ENCODE results near the gene SCAI. TPM values are rescaled to one million over a fixed set of nuclear protein-coding genes. Genes with fewer than 3 reads are reported as not detected.
"Not testable (repeated sequence)": the region's sequence is repeated elsewhere in the genome, so short reads cannot be mapped to it uniquely, and the experiment has no call there.

The SCAI gene
- total and polyA plus RNA-seq, 3 donors from 2014 or later: 4.7 to 14.5 (median 12.8) TPM

- no peaks in the 10 kb centered on the region for H3K9me3 ChIP-seq
- H3K27me3 ChIP-seq: no peaks in the 10 kb centered on the region
- H3K27ac ChIP-seq: no peak overlapping the region
- intact Hi-C loops (cut with DNase I; ENCODE audit: low total_unique reads): no loop called here
- no peak for DNase-seq
- no peaks in the 10 kb centered on the region for H3K36me3 ChIP-seq (ENCODE audit: low read depth, missing control alignments)
- no peak overlapping the region for H3K4me3 ChIP-seq
- H3K4me1 ChIP-seq: peaks cover 15% of the 10 kb centered on the region
- 87 to 90% methylated on average over 2 of the region's 2 CpGs for WGBS, 2 donors
- TF ChIP-seq CTCF (IDR thresholded peaks at IDR 0.05) (no peak), POLR2A (IDR thresholded peaks at IDR 0.05) (no peak)
Observed at GRCh38 chr9:125183561-125183960, 40.2 kb upstream of the SCAI start.

DNA sequence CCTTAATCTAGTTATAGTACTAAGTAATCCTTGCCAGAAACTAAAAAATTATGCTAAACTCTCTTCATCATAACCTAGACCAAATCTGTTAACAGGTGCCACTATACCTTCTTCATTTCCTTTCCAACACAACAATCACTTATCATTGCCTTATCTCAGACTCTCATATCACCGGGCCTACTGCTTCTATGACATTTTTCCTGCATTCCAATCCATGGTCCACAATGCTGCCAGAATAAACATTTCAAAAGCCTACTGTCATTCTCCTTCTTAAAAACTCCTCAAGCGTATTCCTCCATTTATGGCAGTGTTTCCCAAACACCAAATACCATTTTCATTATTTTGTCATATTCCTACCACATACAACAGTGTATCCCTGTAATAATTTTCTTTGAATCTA, 39.7 kb upstream of the SCAI start:
- no peak overlapping the region for H3K27ac ChIP-seq
- WGBS, 2 donors: 46 to 66% methylated on average over 2 of the region's 2 CpGs
- intact Hi-C loops (cut with DNase I; ENCODE audit: low total_unique reads): no loop called here
- no peaks in the 10 kb centered on the region for H3K27me3 ChIP-seq
- TF ChIP-seq POLR2A (IDR thresholded peaks at IDR 0.05) (no peak), CTCF (IDR thresholded peaks at IDR 0.05) (no peak)
- no peaks in the 10 kb centered on the region for H3K9me3 ChIP-seq
- H3K4me1 ChIP-seq: peaks cover 10% of the 10 kb centered on the region
- H3K36me3 ChIP-seq (ENCODE audit: low read depth, missing control alignments): no peaks in the 10 kb centered on the region
- DNase-seq: no peak
- H3K4me3 ChIP-seq: no peak overlapping the region

DNA sequence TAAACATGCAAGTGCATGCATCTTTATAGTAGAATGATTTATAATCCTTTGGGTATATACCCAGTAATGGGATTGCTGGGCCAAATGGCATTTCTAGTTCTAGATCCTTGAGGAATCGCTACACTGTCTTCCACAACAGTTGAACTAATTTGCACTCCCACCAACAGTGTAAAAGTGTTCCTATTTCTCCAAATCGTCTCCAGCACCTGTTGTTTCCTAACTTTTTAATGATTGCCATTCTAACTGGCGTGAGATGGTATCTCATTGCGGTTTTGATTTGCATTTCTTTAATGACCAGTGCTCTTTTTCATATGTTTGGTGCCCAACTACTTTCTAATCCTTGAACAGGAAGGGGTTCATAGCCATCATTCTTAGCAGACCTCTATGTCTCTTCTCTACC, 38.4 kb upstream of the SCAI start:
- H3K4me1 ChIP-seq; intact Hi-C loops (cut with DNase I; ENCODE audit: low total_unique reads): not testable (repeated sequence)
- 89 to 96% methylated on average over 4 of the region's 4 CpGs for WGBS, 2 donors

DNA sequence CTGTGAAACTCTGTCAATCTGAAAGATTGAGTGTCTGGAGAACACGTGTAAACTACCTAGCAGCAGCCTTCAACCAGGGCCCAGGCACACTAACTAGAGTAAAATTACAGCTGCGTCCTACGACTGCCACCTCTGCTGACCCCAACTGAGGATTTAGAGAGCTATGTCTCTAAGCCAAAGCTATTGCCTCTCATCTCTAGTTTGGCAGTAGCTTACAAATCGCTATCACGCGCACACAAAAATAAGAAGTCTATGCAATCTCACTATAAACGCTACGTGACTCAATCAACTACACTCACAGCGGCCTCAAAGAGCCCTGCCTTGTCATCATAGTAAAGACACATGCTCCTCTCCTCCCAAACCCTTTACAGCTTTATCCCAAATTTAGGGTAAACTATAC, 37.5 kb upstream of the SCAI start:
- Histone ChIP-seq H3K27ac (no peak overlapping the region), H3K4me3 (no peak overlapping the region), H3K27me3 (no peaks in the 10 kb centered on the region), H3K36me3 (ENCODE audit: low read depth, missing control alignments) (no peaks in the 10 kb centered on the region), H3K4me1 (peaks cover 3% of the 10 kb centered on the region), H3K9me3 (no peaks in the 10 kb centered on the region)
- TF ChIP-seq POLR2A (IDR thresholded peaks at IDR 0.05) (no peak), CTCF (IDR thresholded peaks at IDR 0.05) (no peak)
- no peak for DNase-seq
- intact Hi-C loops (cut with DNase I; ENCODE audit: low total_unique reads): no loop called here
- WGBS, 2 donors: 91 to 94% methylated on average over 9 of the region's 9 CpGs

More for the DNA sequence above, 38.4 kb upstream of the SCAI start:
- H3K27ac ChIP-seq; H3K36me3 ChIP-seq (ENCODE audit: low read depth, missing control alignments); H3K9me3 ChIP-seq; H3K4me3 ChIP-seq; DNase-seq; H3K27me3 ChIP-seq: not testable (repeated sequence)

DNA sequence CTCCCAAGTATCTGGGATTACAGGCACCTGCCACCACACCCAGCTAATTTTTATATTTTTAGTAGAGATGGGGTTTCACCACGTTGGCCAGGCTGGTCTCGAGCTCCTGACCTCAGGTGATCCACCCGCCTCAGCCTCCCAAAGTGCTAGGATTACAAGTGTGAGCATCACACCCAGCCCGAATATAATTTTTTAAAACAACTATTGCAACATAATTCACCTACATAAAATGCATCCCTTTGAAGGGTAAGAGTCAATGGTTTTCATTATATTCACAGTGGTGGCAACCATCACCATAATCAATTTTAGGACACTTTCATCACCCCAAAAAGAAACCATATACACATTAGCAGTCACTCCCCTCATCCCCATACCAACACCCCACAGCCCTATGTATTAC, 36.4 kb upstream of the SCAI start:
- H3K27ac ChIP-seq; H3K36me3 ChIP-seq (ENCODE audit: low read depth, missing control alignments); H3K27me3 ChIP-seq; DNase-seq; intact Hi-C loops (cut with DNase I; ENCODE audit: low total_unique reads); H3K9me3 ChIP-seq; H3K4me1 ChIP-seq; H3K4me3 ChIP-seq: not testable (repeated sequence)
- 93 to 100% methylated on average over 4 of the region's 4 CpGs for WGBS, 2 donors

DNA sequence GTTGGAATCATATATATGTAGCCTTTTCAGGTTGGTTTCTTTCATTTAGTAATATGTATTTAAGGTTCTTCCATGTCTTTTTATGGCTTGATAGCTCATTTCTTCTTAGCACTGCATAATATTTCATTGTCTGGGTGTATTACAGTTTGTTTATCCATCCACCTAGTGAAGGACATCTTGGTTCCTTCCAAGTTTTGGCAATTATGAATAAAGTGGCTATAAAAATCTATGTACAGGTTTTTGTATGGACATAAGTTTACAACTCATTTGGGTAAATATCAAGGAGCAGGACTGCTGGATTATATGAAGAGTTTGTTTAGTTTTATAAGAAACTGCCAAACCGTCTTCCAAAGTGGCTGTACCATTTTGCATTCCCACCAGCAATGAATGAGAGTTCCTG, 34.6 kb upstream of the SCAI start:
- no peak overlapping the region for H3K27ac ChIP-seq
- intact Hi-C loops (cut with DNase I; ENCODE audit: low total_unique reads): no loop called here

More for the DNA sequence above, 34.6 kb upstream of the SCAI start:
- Histone ChIP-seq H3K4me3 (no peak overlapping the region), H3K27me3 (no peaks in the 10 kb centered on the region), H3K36me3 (ENCODE audit: low read depth, missing control alignments) (no peaks in the 10 kb centered on the region), H3K4me1 (peaks cover 8% of the 10 kb centered on the region), H3K9me3 (no peaks in the 10 kb centered on the region)
- no peak for TF ChIP-seq CTCF (IDR thresholded peaks at IDR 0.05)
- no peak for TF ChIP-seq POLR2A (IDR thresholded peaks at IDR 0.05)
- DNase-seq: no peak
- 96 to 97% methylated on average over 1 of the region's 1 CpG for WGBS, 2 donors
